HepG2 (cell line): ENCODE measurements around the gene GPC6. TPM values are rescaled to one million over a fixed set of nuclear protein-coding genes. Genes with fewer than 3 reads are reported as not detected.

Source experiments
- ATAC-seq: fragments of 200-7000 bp; cut with Tn5 transposase; 3 replicates; pipeline ENCODE4 v1.9.1; 2020; ENCODE audit warnings: mild to moderate bottlenecking, moderate library complexity
- BruUV-seq: library from RNA; stranded (reverse); fragments of 400-500 nt; replicated peaks from 2 replicates; lab custom pipeline; 2021; lab: Mats Ljungman, UMichigan
- CTCF ChIA-PET: fragments of 300-600 bp; formaldehyde crosslinking; extraction: SDS; loops from one replicate; lab custom pipeline; 2021; ENCODE audit warnings: low total read pairs, inconsistent platforms, low intra/inter-chr PET ratio; lab: Yijun Ruan, JAX
- POLR2A ChIA-PET: fragments of 350-600 bp; sonication (Branson Sonifier 250); formaldehyde crosslinking; loops from one replicate; lab custom pipeline; 2020; ENCODE audit warnings: antibody characterized with exemption, inconsistent platforms; lab: Yijun Ruan, JAX
- DNase-seq: peaks from one replicate; pipeline ENCODE4 v3.0.0-alpha.2; 2015; ENCODE audit warnings: low spot score
- FAIRE-seq: peaks from 3 replicates; lab custom pipeline; 2011; peaks lifted over from hg19 to GRCh38; lab: Jason Lieb, UNC
- H2AFZ ChIP-seq: one replicate; pipeline ENCODE4 v1.6.1; 2011; ENCODE audit warnings: low read length, inconsistent platforms
- H3K27ac ChIP-seq: fragments of 300-600 bp; 3 replicates; pipeline ENCODE4 v1.8.0; 2011; ENCODE audit warnings: mixed run types, mild to moderate bottlenecking, mixed read lengths, low read length, inconsistent platforms; ENCODE audit not compliant: insufficient read depth; ENCODE audit errors: extremely low read length
- H3K27me3 ChIP-seq, 2 experiments: fragments of 200-600 bp in 1 of 2; 2 replicates in 1 of 2; 3 replicates in 1 of 2; pipeline versions ENCODE4 v1.6.0 to v1.8.0; 2011; ENCODE audit warnings: low read length in 2 of 2, mild to moderate bottlenecking in 2 of 2, moderate library complexity in 2 of 2, inconsistent platforms in 1 of 2; ENCODE audit not compliant: insufficient read depth in 2 of 2, control insufficient read depth in 1 of 2
- H3K36me3 ChIP-seq, 2 experiments: fragments of 200-600 bp in 1 of 2; replicated peaks in 1 of 2; 2 replicates in 1 of 2; 3 replicates in 1 of 2; pipeline versions ENCODE4 v1.5.1 to v1.8.0; 2011; ENCODE audit warnings: low read length in 2 of 2, inconsistent platforms in 1 of 2; ENCODE audit not compliant: insufficient read depth in 2 of 2, control insufficient read depth in 1 of 2
- H3K4me1 ChIP-seq: 2 replicates; pipeline ENCODE4 v1.5.1; 2012; ENCODE audit warnings: low read length, inconsistent platforms; ENCODE audit not compliant: insufficient read depth
- H3K4me2 ChIP-seq: 2 replicates; pipeline ENCODE4 v1.6.0; 2011; ENCODE audit warnings: low read depth, low read length, inconsistent platforms
- H3K4me3 ChIP-seq, 3 experiments: fragments of 200-600 bp in 1 of 3; sonication (generic), shearing (Covaris generic) in 1 of 3; replicated peaks in 1 of 3; 2 replicates each; pipeline ENCODE4 v1.5.1; 2011 to 2016; ENCODE audit warnings: low read length in 3 of 3, inconsistent platforms in 2 of 3, low read depth in 2 of 3, mild to moderate bottlenecking in 2 of 3, control low read depth in 1 of 3, mixed read lengths in 1 of 3; ENCODE audit not compliant: insufficient read depth in 1 of 3
- H3K79me2 ChIP-seq: one replicate; pipeline ENCODE4 v1.6.1; 2011; ENCODE audit warnings: low read length, inconsistent platforms; ENCODE audit not compliant: insufficient read depth
- H3K9ac ChIP-seq: 2 replicates; pipeline ENCODE4 v1.6.0; 2011; ENCODE audit warnings: mild to moderate bottlenecking, low read depth, low read length, inconsistent platforms; ENCODE audit not compliant: insufficient read depth
- H3K9me3 ChIP-seq: 2 replicates; pipeline ENCODE4 v1.5.1; 2012; ENCODE audit warnings: mild to moderate bottlenecking, low read length
- H4K20me1 ChIP-seq: 2 replicates; pipeline ENCODE4 v1.6.0; 2011; ENCODE audit warnings: inconsistent platforms, mild to moderate bottlenecking, low read length, moderate library complexity; ENCODE audit not compliant: insufficient read depth
- ATRX ChIP-seq: sonication (generic); formaldehyde crosslinking; IDR thresholded peaks from 2 replicates; pipeline ENCODE4 v1.4.0; 2020; ENCODE audit warnings: missing genetic modification reagents, borderline replicate concordance
- CCDC6 ChIP-seq: sonication (generic); formaldehyde crosslinking; IDR thresholded peaks from 2 replicates; pipeline ENCODE4 v1.8.1; 2022; ENCODE audit warnings: mild to moderate bottlenecking, missing genetic modification reagents, moderate library complexity
- CTCF ChIP-seq: sonication (generic); formaldehyde crosslinking; IDR thresholded peaks from 2 replicates; pipeline ENCODE4 v1.5.0; 2020; ENCODE audit warnings: mild to moderate bottlenecking, missing genetic modification reagents, moderate library complexity
- JUN ChIP-seq: sonication (generic); formaldehyde crosslinking; IDR thresholded peaks from 2 replicates; pipeline ENCODE4 v1.4.0; 2020; ENCODE audit warnings: mild to moderate bottlenecking, missing genetic modification reagents
- NCOA1 ChIP-seq: sonication (generic); formaldehyde crosslinking; IDR thresholded peaks from 2 replicates; pipeline ENCODE4 v1.9.0; 2021; ENCODE audit warnings: missing genetic modification reagents
- NCOA5 ChIP-seq: sonication (generic); formaldehyde crosslinking; IDR thresholded peaks from 2 replicates; pipeline ENCODE4 v1.4.0; 2020; ENCODE audit warnings: missing genetic modification reagents
- PAX8 ChIP-seq: sonication (generic); formaldehyde crosslinking; IDR thresholded peaks from 2 replicates; pipeline ENCODE4 v1.8.0; 2022; ENCODE audit warnings: mild to moderate bottlenecking, missing genetic modification reagents, borderline replicate concordance
- ZBTB3 ChIP-seq: sonication (generic); formaldehyde crosslinking; IDR thresholded peaks from 2 replicates; pipeline ENCODE4 v1.4.0; 2020; ENCODE audit warnings: low read depth, mild to moderate bottlenecking, moderate library complexity, missing genetic modification reagents, borderline replicate concordance
- ZBTB43 ChIP-seq: sonication (generic); formaldehyde crosslinking; conservative IDR thresholded peaks from 2 replicates; pipeline ENCODE4 v1.4.0; 2020; ENCODE audit warnings: missing genetic modification reagents
- ZNF556 ChIP-seq: sonication (generic); formaldehyde crosslinking; IDR thresholded peaks from 2 replicates; pipeline ENCODE4 v1.4.0; 2020; ENCODE audit warnings: mild to moderate bottlenecking, missing genetic modification reagents, borderline replicate concordance
- WGBS: methylation state at CpG from one replicate; pipeline ENCODE4 v1.1.6; 2017; ENCODE audit warnings: low lambda C conversion rate; 5-methylcytosine and 5-hydroxymethylcytosine counted together
- in situ Hi-C: cut with HindIII; loops from 2 replicates; pipeline ENCODE4 v1.10.0; 2017; ENCODE audit warnings: low pct_unique_long_range_greater_than_20kb; ENCODE audit not compliant: extremely low pct_ligation_motif_present
- intact Hi-C: fragments of 100-400 bp; cut with micrococcal nuclease; formaldehyde crosslinking; loops from one replicate; pipeline ENCODE4 v1.10.0; 2022; ENCODE audit not compliant: unreplicated experiment
- polyA plus RNA-seq, 8 experiments: library from polyadenylated mRNA; depleted of rRNA in 3 of 8; stranded (reverse) in 7 of 8; unstranded in 1 of 8; fragments of >200 nt; fragmentation: Illumina TruSeq in 4 of 8; extraction: Trizol in 4 of 8; gene quantifications; 2 replicates each; pipeline versions ENCODE4 v1.2.1 to v1.2.3, GENCODE V29; 2011 to 2016; ENCODE audit warnings: low read depth in 4 of 8, missing spikeins in 1 of 8, mixed read lengths in 1 of 8; ENCODE audit not compliant: insufficient read depth in 1 of 8
- total RNA-seq, 5 experiments: library from RNA; depleted of rRNA; stranded (reverse); fragments of >200 nt; fragmentation: Illumina TruSeq; extraction: Trizol; gene quantifications; 2 replicates each; pipeline ENCODE4 v1.2.3, GENCODE V29; 2016; ENCODE audit warnings: low read depth in 1 of 5

GPC6 gene
- total and polyA plus RNA-seq, 2 of the 13 experiments (the other 11 are each of a cell fraction or from before 2014, with no cell fraction given) = 24.5 to 33.9 TPM

DNA sequence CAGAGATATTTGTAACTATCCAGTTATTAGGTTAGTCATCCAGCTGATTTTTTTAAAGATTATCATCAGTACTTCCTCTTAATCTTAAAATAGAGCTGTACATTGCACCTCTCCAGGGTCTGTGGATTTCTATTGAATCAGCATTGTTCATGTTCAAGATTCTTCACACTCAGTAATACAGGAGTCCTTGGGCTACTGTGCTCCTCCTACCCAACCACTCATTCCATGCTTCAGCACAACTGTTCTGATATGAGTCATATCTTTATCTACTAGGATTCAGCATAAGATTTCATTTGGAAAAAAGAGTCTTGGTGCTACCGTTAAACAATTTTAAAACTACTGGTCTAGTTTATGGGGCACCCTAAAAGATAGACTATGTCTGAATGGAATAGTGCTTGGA lies 895.1 kb downstream of the GPC6 start:
- no peak for ATAC-seq
- Histone ChIP-seq H4K20me1 (no peaks in the 10 kb centered on the region), H3K9me3 (no peaks in the 10 kb centered on the region), H3K4me2 (no peak overlapping the region), H2AFZ (no peak overlapping the region), H3K4me3 (no peak overlapping the region), H3K79me2 (no peaks in the 10 kb centered on the region), H3K9ac (no peak overlapping the region), H3K36me3 (no peaks in the 10 kb centered on the region), H3K27ac (no peak overlapping the region), H3K4me1 (peaks cover 31% of the 10 kb centered on the region), H3K27me3 (no peaks in the 10 kb centered on the region)
- WGBS = 87% methylated on average over 1 of the region's 1 CpG
- no peak for TF ChIP-seq ATRX (CRISPR knock-in tag)
- TF ChIP-seq JUN = no peak
- TF ChIP-seq ZBTB3 (CRISPR knock-in tag) = no peak
- TF ChIP-seq CTCF (CRISPR knock-in tag) = no peak
- TF ChIP-seq ZBTB43 (CRISPR knock-in tag) = no peak
- no peak for TF ChIP-seq NCOA1
- no peak for TF ChIP-seq CCDC6 (CRISPR knock-in tag)
- TF ChIP-seq PAX8 (CRISPR knock-in tag) = no peak
- TF ChIP-seq ZNF556 (CRISPR knock-in tag) = no peak
- no peak for TF ChIP-seq NCOA5 (CRISPR knock-in tag)
- BruUV-seq = no TSS peak
- intact Hi-C loops (no loop called here), in situ Hi-C loops (no loop called here)
- no peak for DNase-seq
- no peak for FAIRE-seq
- ChIA-PET POLR2A (no interaction called here), CTCF (no interaction called here)
